KMS-11 (cell line): ENCODE measurements around the gene USP47.

Experiments used
- H2AFZ ChIP-seq: fragments of 200-600 bp; sonication (generic); 2 replicates; pipeline ENCODE4 v1.6.1; 2016; ENCODE audit warnings: antibody characterized with exemption, mixed run types, low read depth
- H3K27ac ChIP-seq: fragments of 200-600 bp; sonication (generic); 2 replicates; pipeline ENCODE4 v1.6.1; 2016; ENCODE audit warnings: mild to moderate bottlenecking, mixed run types
- H3K27me3 ChIP-seq: fragments of 200-600 bp; sonication (generic); 2 replicates; pipeline ENCODE4 v1.6.1; 2017; ENCODE audit warnings: mild to moderate bottlenecking, low read depth, mixed run types, moderate library complexity; ENCODE audit not compliant: insufficient read depth
- H3K36me3 ChIP-seq: fragments of 200-600 bp; sonication (generic); 2 replicates; pipeline ENCODE4 v1.6.1; 2017; ENCODE audit warnings: mild to moderate bottlenecking, mixed run types; ENCODE audit not compliant: insufficient read depth
- H3K4me1 ChIP-seq: fragments of 200-600 bp; sonication (generic); 2 replicates; pipeline ENCODE4 v1.6.1; 2016; ENCODE audit warnings: mild to moderate bottlenecking, low read depth, mixed run types; ENCODE audit not compliant: poor library complexity, severe bottlenecking
- H3K4me2 ChIP-seq: fragments of 200-600 bp; sonication (generic); 2 replicates; pipeline ENCODE4 v1.7.0; 2016; ENCODE audit warnings: mild to moderate bottlenecking, mixed run types
- H3K4me3 ChIP-seq: fragments of 200-600 bp; sonication (generic); IDR thresholded peaks from 2 replicates; pipeline ENCODE4 v1.6.1; 2017; ENCODE audit warnings: low read depth, low read length, mixed read lengths; ENCODE audit not compliant: insufficient read depth
- H3K79me2 ChIP-seq: fragments of 200-600 bp; sonication (generic); 2 replicates; pipeline ENCODE4 v1.6.1; 2016; ENCODE audit warnings: low read depth, mixed run types; ENCODE audit not compliant: insufficient read depth
- H3K9ac ChIP-seq: fragments of 200-600 bp; sonication (generic); 2 replicates; pipeline ENCODE4 v1.6.1; 2016; ENCODE audit warnings: mild to moderate bottlenecking, mixed run types
- H4K20me1 ChIP-seq: fragments of 200-600 bp; sonication (generic); 2 replicates; pipeline ENCODE4 v1.6.1; 2016; ENCODE audit warnings: mild to moderate bottlenecking, mixed run types; ENCODE audit not compliant: insufficient read depth
- TF ChIP-seq, protein P1 (sequence below): fragments of 200-600 bp; sonication (generic); conservative IDR thresholded peaks from 2 replicates; pipeline ENCODE4 v1.6.1; 2017; ENCODE audit warnings: low read depth, mild to moderate bottlenecking, antibody characterized with exemption, low read length, moderate library complexity, mixed read lengths

Gene USP47

GRCh38 chr11:11978792-11979487, 137.2 kb downstream of the USP47 start:
- Histone ChIP-seq H3K4me2 (no peak overlapping the region), H4K20me1 (no peaks in the 10 kb centered on the region), H3K27me3 (no peaks in the 10 kb centered on the region), H2AFZ (no peak overlapping the region), H3K79me2 (no peaks in the 10 kb centered on the region), H3K27ac (no peak overlapping the region), H3K4me3 (no peak overlapping the region), H3K9ac (no peak overlapping the region), H3K4me1 (no peaks in the 10 kb centered on the region), H3K36me3 (no peaks in the 10 kb centered on the region)
- TF ChIP-seq, protein P1, sequence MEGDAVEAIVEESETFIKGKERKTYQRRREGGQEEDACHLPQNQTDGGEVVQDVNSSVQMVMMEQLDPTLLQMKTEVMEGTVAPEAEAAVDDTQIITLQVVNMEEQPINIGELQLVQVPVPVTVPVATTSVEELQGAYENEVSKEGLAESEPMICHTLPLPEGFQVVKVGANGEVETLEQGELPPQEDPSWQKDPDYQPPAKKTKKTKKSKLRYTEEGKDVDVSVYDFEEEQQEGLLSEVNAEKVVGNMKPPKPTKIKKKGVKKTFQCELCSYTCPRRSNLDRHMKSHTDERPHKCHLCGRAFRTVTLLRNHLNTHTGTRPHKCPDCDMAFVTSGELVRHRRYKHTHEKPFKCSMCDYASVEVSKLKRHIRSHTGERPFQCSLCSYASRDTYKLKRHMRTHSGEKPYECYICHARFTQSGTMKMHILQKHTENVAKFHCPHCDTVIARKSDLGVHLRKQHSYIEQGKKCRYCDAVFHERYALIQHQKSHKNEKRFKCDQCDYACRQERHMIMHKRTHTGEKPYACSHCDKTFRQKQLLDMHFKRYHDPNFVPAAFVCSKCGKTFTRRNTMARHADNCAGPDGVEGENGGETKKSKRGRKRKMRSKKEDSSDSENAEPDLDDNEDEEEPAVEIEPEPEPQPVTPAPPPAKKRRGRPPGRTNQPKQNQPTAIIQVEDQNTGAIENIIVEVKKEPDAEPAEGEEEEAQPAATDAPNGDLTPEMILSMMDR = no peak

DNA sequence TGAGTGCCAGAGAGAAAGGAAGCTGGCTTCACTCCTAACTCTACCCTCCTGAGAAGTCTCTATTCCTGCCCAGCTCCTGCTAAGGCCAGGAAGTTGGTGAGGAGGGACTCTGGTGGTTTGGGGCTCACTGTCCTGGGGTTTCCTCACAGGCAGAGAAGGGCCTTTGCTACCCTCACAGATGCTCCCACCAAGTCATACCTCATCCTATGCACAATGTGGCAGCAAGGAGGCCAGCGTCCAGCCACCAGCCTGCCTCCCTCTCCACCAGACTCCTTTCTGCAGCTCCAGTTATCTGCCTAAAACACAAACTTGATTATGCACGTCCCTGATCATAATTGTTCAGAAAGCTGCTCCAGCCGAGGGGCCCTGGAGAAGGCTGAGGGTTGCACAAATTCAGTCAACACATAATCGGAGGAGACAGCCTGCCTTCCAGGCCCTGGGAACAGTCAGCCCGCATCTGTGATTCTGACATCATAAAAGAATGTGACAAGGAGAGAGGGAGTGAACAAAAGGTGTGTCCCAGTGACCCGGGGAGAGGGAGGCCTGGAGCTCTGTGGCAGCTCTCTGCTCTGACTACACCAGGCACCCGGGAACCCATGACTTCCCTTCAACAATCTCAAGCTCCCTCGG, 137.8 kb downstream of the USP47 start:
- Histone ChIP-seq H3K79me2 (no peaks in the 10 kb centered on the region), H2AFZ (no peak overlapping the region), H3K4me3 (no peak overlapping the region), H4K20me1 (no peaks in the 10 kb centered on the region), H3K4me2 (no peak overlapping the region), H3K4me1 (no peaks in the 10 kb centered on the region), H3K36me3 (no peaks in the 10 kb centered on the region), H3K27me3 (no peaks in the 10 kb centered on the region), H3K27ac (no peak overlapping the region), H3K9ac (no peak overlapping the region)
- TF ChIP-seq, protein P1 = no peak

DNA sequence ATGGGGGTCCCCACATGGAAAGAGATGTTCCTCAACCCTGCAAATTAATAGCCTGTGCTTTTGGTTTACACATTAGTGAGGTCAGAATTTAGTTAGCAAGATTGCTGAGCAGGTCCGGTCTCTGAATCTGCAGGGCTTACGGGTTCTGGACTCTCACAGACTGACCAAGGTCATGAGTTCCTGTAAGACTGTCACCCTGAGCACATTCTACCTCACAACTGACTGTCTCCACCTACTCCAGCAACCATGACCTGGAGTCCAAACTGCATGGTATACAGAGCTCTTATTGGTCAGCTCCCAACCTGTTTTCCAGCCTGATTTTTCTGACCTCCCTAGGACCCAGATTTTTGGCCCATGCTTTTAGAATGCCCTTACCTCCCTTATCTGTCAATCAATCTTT, 138.4 kb downstream of the USP47 start:
- no peaks in the 10 kb centered on the region for H3K27me3 ChIP-seq
- H3K9ac ChIP-seq = no peak overlapping the region
- no peak overlapping the region for H3K4me2 ChIP-seq
- H3K4me3 ChIP-seq = no peak overlapping the region
- H4K20me1 ChIP-seq = no peaks in the 10 kb centered on the region
- no peaks in the 10 kb centered on the region for H3K79me2 ChIP-seq
- TF ChIP-seq, protein P1 = no peak
- no peak overlapping the region for H2AFZ ChIP-seq
- H3K27ac ChIP-seq = no peak overlapping the region
- H3K36me3 ChIP-seq = no peaks in the 10 kb centered on the region
- H3K4me1 ChIP-seq = no peaks in the 10 kb centered on the region

DNA sequence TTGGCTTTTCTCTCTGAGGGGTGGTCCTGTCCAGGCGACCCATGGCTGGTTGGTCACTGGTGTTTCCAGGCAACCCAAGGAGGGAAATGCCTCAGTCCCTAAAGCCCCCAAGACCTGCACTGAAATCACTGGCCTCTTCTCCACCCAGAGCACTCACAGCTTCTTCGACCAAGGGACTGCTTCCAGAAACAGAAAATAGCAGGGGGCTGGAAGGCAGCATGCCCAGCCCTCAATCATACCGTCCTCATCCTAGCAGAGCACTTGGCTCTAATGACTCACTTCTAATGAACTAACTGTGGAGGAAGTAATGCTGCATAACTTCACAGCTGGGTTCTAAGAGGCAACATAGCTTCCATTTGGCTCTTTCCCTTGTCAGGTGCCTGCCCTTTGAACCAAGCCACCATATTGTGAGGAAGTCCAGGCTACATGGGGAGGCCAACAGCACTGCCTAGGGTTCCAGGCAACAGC, 139.1 kb downstream of the USP47 start:
- H3K27ac ChIP-seq = no peak overlapping the region
- no peaks in the 10 kb centered on the region for H3K79me2 ChIP-seq
- TF ChIP-seq, protein P1 = no peak

More for the DNA sequence above, 139.1 kb downstream of the USP47 start:
- Histone ChIP-seq H4K20me1 (no peaks in the 10 kb centered on the region), H3K27me3 (no peaks in the 10 kb centered on the region), H3K4me3 (no peak overlapping the region), H2AFZ (no peak overlapping the region), H3K9ac (no peak overlapping the region), H3K4me1 (no peaks in the 10 kb centered on the region), H3K4me2 (no peak overlapping the region), H3K36me3 (no peaks in the 10 kb centered on the region)
